RWPE1 (cell line): ENCODE measurements around the gene BSG.
"Not testable (repeated sequence)": the region's sequence is repeated elsewhere in the genome, so short reads cannot be mapped to it uniquely, and the experiment has no call there.

ENCODE experiments used
- CTCF ChIA-PET: fragments of 350-600 bp; sonication (Branson Sonifier 250); formaldehyde crosslinking; extraction: SDS; loops from one replicate; lab custom pipeline; 2021; lab: Yijun Ruan, JAX
- POLR2A ChIA-PET: fragments of 400-600 bp; formaldehyde crosslinking; extraction: SDS; loops from one replicate; lab custom pipeline; 2020; ENCODE audit warnings: antibody characterized with exemption; ENCODE audit not compliant: low non-redundant PET; lab: Yijun Ruan, JAX
- DNase-seq: peaks from one replicate; pipeline ENCODE4 v3.0.0; 2012; ENCODE audit warnings: low spot score
- H3K27ac ChIP-seq: fragments of 450-650 bp; 2 replicates; pipeline ENCODE4 v1.5.1; 2017
- TF ChIP-seq, protein P1 (sequence below): fragments of 450-650 bp; conservative IDR thresholded peaks from 2 replicates; pipeline ENCODE4 v1.5.1; 2017; ENCODE audit warnings: low read depth, mild to moderate bottlenecking

Gene BSG

DNA sequence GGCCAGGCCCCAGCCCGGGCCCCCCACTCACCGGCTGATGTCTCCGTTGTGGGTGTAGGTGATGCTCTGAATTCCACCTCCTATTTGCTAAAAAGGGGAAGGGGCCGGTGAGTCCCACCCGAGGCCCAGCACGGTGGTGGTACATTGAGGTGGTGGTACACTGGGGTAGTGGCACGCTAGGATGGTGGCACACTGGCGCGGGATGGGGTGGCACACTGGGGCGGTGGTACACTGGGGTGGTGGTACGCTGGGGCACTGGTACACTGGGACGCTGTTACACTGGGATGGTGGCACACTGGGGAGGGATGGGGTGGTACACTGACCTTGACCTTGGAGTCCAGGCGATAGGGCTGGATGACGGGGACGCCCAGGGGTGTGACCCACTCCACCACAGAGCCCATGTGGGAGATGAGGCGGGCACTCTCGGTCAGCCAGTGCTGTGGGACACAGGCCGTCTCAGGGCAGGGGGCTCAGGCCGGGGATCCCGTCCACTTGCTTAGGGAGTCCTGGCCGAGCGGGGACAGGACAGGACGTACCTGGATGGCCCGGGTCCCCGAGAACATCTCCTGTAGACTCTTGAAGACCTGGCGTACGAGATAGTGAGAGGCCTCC lies 46.4 kb downstream of the BSG start:
- H3K27ac ChIP-seq: no peak overlapping the region
- CTCF ChIA-PET: no interaction called here
- POLR2A ChIA-PET: no interaction called here
- TF ChIP-seq, protein P1, sequence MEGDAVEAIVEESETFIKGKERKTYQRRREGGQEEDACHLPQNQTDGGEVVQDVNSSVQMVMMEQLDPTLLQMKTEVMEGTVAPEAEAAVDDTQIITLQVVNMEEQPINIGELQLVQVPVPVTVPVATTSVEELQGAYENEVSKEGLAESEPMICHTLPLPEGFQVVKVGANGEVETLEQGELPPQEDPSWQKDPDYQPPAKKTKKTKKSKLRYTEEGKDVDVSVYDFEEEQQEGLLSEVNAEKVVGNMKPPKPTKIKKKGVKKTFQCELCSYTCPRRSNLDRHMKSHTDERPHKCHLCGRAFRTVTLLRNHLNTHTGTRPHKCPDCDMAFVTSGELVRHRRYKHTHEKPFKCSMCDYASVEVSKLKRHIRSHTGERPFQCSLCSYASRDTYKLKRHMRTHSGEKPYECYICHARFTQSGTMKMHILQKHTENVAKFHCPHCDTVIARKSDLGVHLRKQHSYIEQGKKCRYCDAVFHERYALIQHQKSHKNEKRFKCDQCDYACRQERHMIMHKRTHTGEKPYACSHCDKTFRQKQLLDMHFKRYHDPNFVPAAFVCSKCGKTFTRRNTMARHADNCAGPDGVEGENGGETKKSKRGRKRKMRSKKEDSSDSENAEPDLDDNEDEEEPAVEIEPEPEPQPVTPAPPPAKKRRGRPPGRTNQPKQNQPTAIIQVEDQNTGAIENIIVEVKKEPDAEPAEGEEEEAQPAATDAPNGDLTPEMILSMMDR: no peak
- DNase-seq: no peak

DNA sequence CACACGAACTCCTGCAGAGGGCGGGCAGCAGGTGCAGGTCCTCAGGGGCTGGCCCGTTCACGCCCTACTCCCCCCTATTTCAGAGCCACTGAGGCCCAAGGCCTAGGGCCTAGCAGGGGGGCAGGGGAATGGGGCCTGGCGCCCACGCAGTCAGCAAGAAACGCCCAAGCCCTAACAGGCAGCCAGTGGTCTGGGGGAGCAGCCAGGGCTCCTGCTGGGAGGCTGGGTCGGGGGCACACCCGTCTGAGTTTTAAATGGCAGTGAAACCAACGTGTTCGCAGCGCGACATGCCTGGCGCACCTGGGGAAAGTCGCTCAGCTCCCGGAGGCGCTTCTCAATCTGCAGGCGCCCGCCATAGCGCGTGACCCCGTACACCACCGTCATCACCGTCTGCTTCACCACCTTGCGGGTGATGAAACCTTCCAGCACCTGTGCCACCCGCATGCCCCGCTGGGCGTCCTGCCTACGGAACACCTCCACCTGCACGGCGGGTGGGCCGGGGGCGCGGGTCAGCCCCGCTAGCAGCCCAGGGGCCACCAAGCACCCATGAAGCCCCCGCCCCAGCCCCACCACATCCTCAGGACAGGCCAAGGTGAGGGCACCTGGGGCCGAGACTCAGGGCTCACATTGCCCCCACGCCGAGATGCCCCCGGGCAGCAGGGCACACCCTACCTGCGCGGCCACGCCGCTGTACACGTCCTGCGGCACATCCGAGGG lies 47.0 kb downstream of the BSG start:
- no peak overlapping the region for H3K27ac ChIP-seq
- ChIA-PET CTCF (interaction anchor here (0.7 kb wide), 1 partner anchor 68 kb away, joined by 3 read pairs; no protein-coding TSS in a partner anchor), POLR2A (no interaction called here)
- DNase-seq: no peak
- TF ChIP-seq, protein P1: no peak

DNA sequence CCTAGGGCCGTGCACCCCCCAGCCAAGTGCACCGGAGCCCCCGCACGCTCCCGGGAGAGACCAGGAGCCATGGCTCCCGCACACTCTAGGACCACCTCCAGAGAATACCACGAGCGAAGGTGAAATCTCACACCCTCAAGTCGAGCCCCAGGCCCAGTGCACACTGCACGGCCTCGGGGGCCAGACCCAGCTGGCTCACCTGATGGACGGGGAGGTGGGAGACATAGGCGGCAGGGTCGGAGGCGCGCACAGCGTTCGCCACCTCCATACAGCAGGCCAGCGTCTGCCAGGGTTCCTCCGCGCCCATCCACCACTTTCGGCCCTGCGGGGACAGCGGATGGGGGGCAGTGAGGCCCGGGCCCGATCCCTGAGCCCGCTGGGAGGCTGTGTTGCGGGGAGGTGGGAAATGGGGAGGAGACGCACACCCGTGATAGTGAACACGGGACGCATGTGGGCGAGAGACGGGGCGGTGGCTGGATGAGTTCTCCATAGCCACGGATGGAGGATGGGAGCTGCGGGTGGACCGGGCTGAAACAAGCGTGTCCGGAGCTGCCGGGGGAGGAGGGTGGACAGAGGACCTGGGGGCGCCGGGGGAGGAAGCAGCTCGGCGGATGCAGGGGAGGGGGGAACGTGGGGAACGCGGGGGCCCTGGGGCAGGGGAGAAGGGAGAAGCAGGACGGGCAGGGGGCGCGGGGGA lies 47.9 kb downstream of the BSG start:
- no peak for DNase-seq
- POLR2A ChIA-PET: no interaction called here
- CTCF ChIA-PET: interaction anchor here (0.7 kb wide), 1 partner anchor 69 kb away, joined by 3 read pairs; no protein-coding TSS in a partner anchor

DNA sequence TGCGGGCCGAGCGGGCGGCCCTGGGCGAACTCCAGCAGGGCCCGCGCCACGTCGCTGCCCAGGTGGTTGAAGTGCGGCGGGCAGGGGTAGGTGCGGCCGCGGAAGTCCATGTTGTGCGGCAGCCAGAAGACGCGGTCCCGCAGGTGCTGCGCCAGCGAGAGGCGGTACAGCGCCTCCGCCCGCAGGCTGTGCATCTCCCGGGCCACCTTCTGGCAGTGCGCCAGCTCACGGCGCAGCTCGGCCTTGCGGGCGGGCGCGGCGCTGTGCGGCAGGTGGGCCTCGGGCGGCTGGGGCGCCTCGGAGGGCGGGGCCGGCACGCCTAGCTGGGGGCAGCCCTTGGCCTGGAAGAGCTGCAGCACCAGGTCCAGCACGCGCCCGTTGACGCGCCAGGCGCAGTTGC lies 48.8 kb downstream of the BSG start:
- DNase-seq, CTCF ChIA-PET, H3K27ac ChIP-seq, POLR2A ChIA-PET: not testable (repeated sequence)

More for the DNA sequence above, 47.9 kb downstream of the BSG start:
- no peak overlapping the region for H3K27ac ChIP-seq
- TF ChIP-seq, protein P1: no peak

DNA sequence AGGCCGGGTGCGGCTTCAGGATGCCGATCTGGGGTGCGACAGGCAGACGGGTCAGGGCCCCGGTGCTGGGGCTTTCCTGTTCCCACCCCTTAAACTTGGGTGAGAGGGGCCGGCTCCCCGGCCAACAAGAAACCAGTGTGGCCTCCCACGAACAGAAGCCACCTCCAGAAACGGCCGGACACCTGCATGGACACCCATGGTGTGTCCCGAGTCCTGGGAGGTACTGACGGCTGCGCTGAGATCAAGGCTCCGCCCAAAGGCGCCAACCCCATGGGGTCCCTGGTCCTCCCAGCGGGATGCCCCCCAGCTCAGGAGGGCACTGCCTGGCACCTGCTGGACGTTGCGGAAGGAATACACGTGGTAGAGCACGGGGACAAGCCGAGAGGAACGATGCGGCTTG lies 49.4 kb downstream of the BSG start:
- POLR2A ChIA-PET: no interaction called here
- DNase-seq: no peak
- TF ChIP-seq, protein P1: no peak
- CTCF ChIA-PET: no interaction called here
- H3K27ac ChIP-seq: no peak overlapping the region

DNA sequence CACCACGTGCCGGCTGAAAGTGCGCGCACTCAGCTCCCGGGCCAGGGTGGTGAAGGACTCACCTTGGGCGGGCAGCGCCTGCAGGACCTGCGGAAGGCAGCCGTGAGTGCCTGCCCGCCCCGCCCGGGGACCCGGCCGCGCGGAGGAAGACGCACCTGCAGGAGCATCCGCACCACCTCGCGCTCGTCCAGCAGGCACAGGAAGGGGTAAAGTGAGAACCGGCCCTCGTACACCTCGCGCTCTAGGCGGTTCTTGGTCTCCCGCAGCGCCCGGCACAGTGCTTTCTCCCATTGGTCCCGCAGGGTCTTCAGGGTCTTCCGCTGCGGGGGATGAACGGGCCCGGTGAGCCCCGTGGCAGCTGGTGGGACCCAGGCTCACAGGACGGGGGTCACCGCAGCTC lies 50.3 kb downstream of the BSG start:
- no peak for DNase-seq
- no peak overlapping the region for H3K27ac ChIP-seq
- POLR2A ChIA-PET: no interaction called here
- TF ChIP-seq, protein P1: no peak
- CTCF ChIA-PET: interaction anchor here (0.8 kb wide), 1 partner anchor 112 kb away, joined by 3 read pairs; no protein-coding TSS in a partner anchor
